Osteoblast (primary cell): ENCODE measurements around the gene GPC5. TPM values are rescaled to one million over a fixed set of nuclear protein-coding genes. Genes with fewer than 3 reads are reported as not detected.

Experiments used
- DNase-seq: peaks from one replicate; pipeline ENCODE4 v3.0.0; 2011; ENCODE audit warnings: low spot score, mixed read lengths; ENCODE audit not compliant: insufficient read length; ENCODE audit errors: missing footprints
- H2AFZ ChIP-seq: 2 replicates; pipeline ENCODE4 v1.6.0; 2011; ENCODE audit warnings: mild to moderate bottlenecking, low read length
- H3K27ac ChIP-seq: 2 replicates; pipeline ENCODE4 v1.5.1; 2011; ENCODE audit warnings: mild to moderate bottlenecking, low read depth, low read length, moderate library complexity
- H3K27me3 ChIP-seq: 2 replicates; pipeline ENCODE4 v1.6.0; 2012; ENCODE audit warnings: mild to moderate bottlenecking, control low read depth, inconsistent platforms, low read length, moderate library complexity; ENCODE audit not compliant: insufficient read depth
- H3K36me3 ChIP-seq: 2 replicates; pipeline ENCODE4 v1.5.1; 2011; ENCODE audit warnings: mild to moderate bottlenecking, low read length, control low read depth, moderate library complexity; ENCODE audit not compliant: insufficient read depth
- H3K4me1 ChIP-seq: 2 replicates; pipeline ENCODE4 v1.5.1; 2011; ENCODE audit warnings: mild to moderate bottlenecking, low read length, control low read depth, moderate library complexity; ENCODE audit not compliant: insufficient read depth
- H3K4me2 ChIP-seq: 2 replicates; pipeline ENCODE4 v1.6.0; 2011; ENCODE audit warnings: mild to moderate bottlenecking, low read length; ENCODE audit not compliant: insufficient read depth
- H3K4me3 ChIP-seq: fragments of 200-600 bp; sonication (generic); 3 replicates; pipeline ENCODE4 v1.5.1; 2012; ENCODE audit warnings: mild to moderate bottlenecking, low read length, inconsistent platforms; ENCODE audit not compliant: insufficient read depth
- H3K79me2 ChIP-seq: 2 replicates; pipeline ENCODE4 v1.6.0; 2012; ENCODE audit warnings: mild to moderate bottlenecking, low read length, control low read depth, inconsistent platforms; ENCODE audit not compliant: insufficient read depth
- H3K9me3 ChIP-seq: 2 replicates; pipeline ENCODE4 v1.5.1; 2011; ENCODE audit warnings: low read depth, low read length, control low read depth
- H4K20me1 ChIP-seq: 2 replicates; pipeline ENCODE4 v1.6.0; 2012; ENCODE audit warnings: mild to moderate bottlenecking, low read length, control low read depth; ENCODE audit not compliant: insufficient read depth
- CTCF ChIP-seq: IDR thresholded peaks from 2 replicates; pipeline ENCODE4 v1.5.1; 2011; ENCODE audit warnings: mild to moderate bottlenecking, low read depth, low read length, moderate library complexity; ENCODE audit errors: extremely low read depth
- total RNA-seq: library from RNA; depleted of rRNA; stranded (reverse); fragments of >200 nt; gene quantifications from 2 replicates; pipeline ENCODE4 v1.2.3, GENCODE V29; 2012

GPC5 gene
- total RNA-seq, 1 donor: 0.36 TPM

GRCh38 chr13:91946498-91947070 lies 548.2 kb downstream of the GPC5 start:
- Histone ChIP-seq H3K27ac (no peak overlapping the region), H3K9me3 (no peaks in the 10 kb centered on the region), H3K4me3 (no peak overlapping the region), H3K27me3 (no peaks in the 10 kb centered on the region), H2AFZ (no peak overlapping the region), H3K4me1 (no peaks in the 10 kb centered on the region), H3K36me3 (no peaks in the 10 kb centered on the region), H4K20me1 (no peaks in the 10 kb centered on the region), H3K4me2 (no peak overlapping the region), H3K79me2 (no peaks in the 10 kb centered on the region)
- TF ChIP-seq CTCF: no peak
- DNase-seq: no peak

GRCh38 chr13:91948736-91949135 lies 550.3 kb downstream of the GPC5 start:
- Histone ChIP-seq H3K27me3 (no peaks in the 10 kb centered on the region), H4K20me1 (no peaks in the 10 kb centered on the region), H3K36me3 (no peaks in the 10 kb centered on the region), H3K9me3 (no peaks in the 10 kb centered on the region), H3K79me2 (no peaks in the 10 kb centered on the region), H2AFZ (no peak overlapping the region), H3K4me2 (no peak overlapping the region), H3K27ac (no peak overlapping the region), H3K4me3 (no peak overlapping the region), H3K4me1 (no peaks in the 10 kb centered on the region)
- no peak for DNase-seq
- TF ChIP-seq CTCF: no peak

- TF ChIP-seq CTCF: no peak
Measured at GRCh38 chr13:91950803-91951202, 552.4 kb downstream of the GPC5 start.

GRCh38 chr13:91955546-91956355 lies 557.3 kb downstream of the GPC5 start:
- TF ChIP-seq CTCF: no peak
- Histone ChIP-seq H3K4me3 (no peak overlapping the region), H3K79me2 (no peaks in the 10 kb centered on the region), H3K4me2 (no peak overlapping the region), H4K20me1 (no peaks in the 10 kb centered on the region), H3K4me1 (no peaks in the 10 kb centered on the region), H3K27me3 (no peaks in the 10 kb centered on the region), H3K27ac (no peak overlapping the region), H3K36me3 (no peaks in the 10 kb centered on the region), H3K9me3 (no peaks in the 10 kb centered on the region), H2AFZ (no peak overlapping the region)
- no peak for DNase-seq

More at GRCh38 chr13:91950803-91951202, 552.4 kb downstream of the GPC5 start:
- Histone ChIP-seq H3K27ac (no peak overlapping the region), H3K4me1 (no peaks in the 10 kb centered on the region), H3K36me3 (no peaks in the 10 kb centered on the region), H3K27me3 (no peaks in the 10 kb centered on the region), H2AFZ (no peak overlapping the region), H3K4me2 (no peak overlapping the region), H3K9me3 (no peaks in the 10 kb centered on the region), H3K79me2 (no peaks in the 10 kb centered on the region), H4K20me1 (no peaks in the 10 kb centered on the region), H3K4me3 (no peak overlapping the region)
- no peak for DNase-seq
